Measurements from ENCODE around the gene SCAMP3. TPM values are rescaled to one million over a fixed set of nuclear protein-coding genes. Genes with fewer than 3 reads are reported as not detected.

Gene SCAMP3
- polyA plus RNA-seq, 3 donors: 52.3 to 59.5 (median 54.7) TPM

GRCh38 chr1:155208541-155209311 lies 53.4 kb downstream of the SCAMP3 start, which contains the start of gene MTX1:
MTX1 (plus strand) TSS chr1:155208695; CDS start chr1:155208805, 110 bp downstream.
- DNase-seq (ENCODE audit: low read depth in 3 of 3, low spot score in 2 of 3): peak in 2 of 3 donors; percentile 78 to 83

GRCh38 chr1:155207806-155208540 lies 54.2 kb downstream of the SCAMP3 start, which contains the start of gene THBS3:
THBS3 (minus strand) TSS chr1:155207897; CDS start chr1:155207876, 21 bp downstream.
- no peak for DNase-seq (ENCODE audit: low read depth in 3 of 3, low spot score in 2 of 3)

DNA sequence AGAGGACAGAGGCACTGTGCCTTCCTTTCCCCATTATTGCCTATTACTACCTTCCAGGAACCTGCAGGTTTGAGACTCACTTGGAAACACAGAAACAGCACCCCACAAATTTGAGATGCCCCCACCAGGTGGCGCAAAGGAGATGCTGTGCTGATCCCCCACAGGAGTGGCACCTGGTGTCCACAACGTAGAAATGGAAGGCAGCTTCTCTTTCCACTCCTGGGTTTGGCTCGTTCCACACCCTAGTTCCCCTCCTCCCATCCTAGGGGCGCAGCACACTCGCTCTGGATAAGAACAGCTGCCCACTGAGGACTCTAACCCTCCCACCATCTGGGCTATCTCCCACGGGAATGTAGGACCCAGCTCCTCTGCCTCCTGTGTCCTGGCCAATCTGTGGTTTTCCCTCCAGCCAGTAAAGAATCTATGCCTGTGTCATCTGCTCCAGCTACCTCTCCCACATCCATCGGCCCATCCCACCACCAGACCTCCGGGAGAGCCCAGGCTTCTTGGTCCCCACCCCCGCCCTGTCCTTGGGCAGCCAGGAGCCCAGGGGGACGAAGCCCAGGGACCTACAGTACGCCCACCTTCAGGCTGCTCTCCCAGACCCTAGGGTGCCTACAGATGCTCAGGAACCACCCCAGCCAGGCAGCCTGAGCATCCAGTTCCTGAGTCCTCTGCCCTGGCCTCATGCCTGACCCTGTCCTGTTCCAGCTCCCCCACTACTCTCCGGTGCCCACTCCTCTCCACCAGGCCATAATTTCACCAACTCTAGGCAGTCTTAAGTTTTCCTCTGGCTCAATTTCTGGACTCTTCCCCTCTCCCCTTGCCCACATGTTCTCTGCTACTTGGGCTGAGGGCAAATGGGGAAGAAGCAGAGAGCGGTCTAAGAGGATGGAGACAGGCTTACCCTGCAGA lies 55.0 kb downstream of the SCAMP3 start:
- peak in 1 of 3 donors; percentile 61 for DNase-seq (ENCODE audit: low read depth in 3 of 3, low spot score in 2 of 3)

Other genes with a start within 250 kb of the SCAMP3 start
- 1 to 10 TPM in 2 of 3 donors, under 1 TPM in 1; 0.85 to 1.3 (median 1.3) TPM for gene DCST2, start 228.6 kb downstream of the SCAMP3 start, polyA plus RNA-seq (ENCODE audit: insufficient read length in 3 of 3)
- under 1 TPM; 0.21 to 0.29 (median 0.28) TPM for gene DCST1, start 228.5 kb downstream of the SCAMP3 start, polyA plus RNA-seq (ENCODE audit: insufficient read length in 3 of 3)
- gene ADAM15, start 211.0 kb downstream of the SCAMP3 start, polyA plus RNA-seq (ENCODE audit: insufficient read length in 3 of 3): 10 to 100 TPM; 36.5 to 37.6 (median 36.8) TPM
- 10 to 100 TPM; 18.0 to 20.3 (median 18.5) TPM for gene EFNA4, start 198.6 kb downstream of the SCAMP3 start, polyA plus RNA-seq (ENCODE audit: insufficient read length in 3 of 3)
- gene EFNA3, start 183.5 kb downstream of the SCAMP3 start, polyA plus RNA-seq (ENCODE audit: insufficient read length in 3 of 3): 1 to 10 TPM; 4.8 to 6.5 (median 6.1) TPM
- 10 to 100 TPM; 68.2 to 78.3 (median 74.4) TPM for gene EFNA1, start 134.5 kb downstream of the SCAMP3 start, polyA plus RNA-seq (ENCODE audit: insufficient read length in 3 of 3)
- gene SLC50A1, start 126.5 kb downstream of the SCAMP3 start, polyA plus RNA-seq (ENCODE audit: insufficient read length in 3 of 3): 10 to 100 TPM; 52.9 to 57.0 (median 55.8) TPM
- 10 to 100 TPM; 26.4 to 36.9 (median 33.0) TPM for gene DPM3, start 121.8 kb downstream of the SCAMP3 start, polyA plus RNA-seq (ENCODE audit: insufficient read length in 3 of 3)
- 100 to 1,000 TPM; 140 to 153 (median 152) TPM for gene KRTCAP2, start 89.1 kb downstream of the SCAMP3 start, polyA plus RNA-seq (ENCODE audit: insufficient read length in 3 of 3)
- 1 to 10 TPM; 2.4 to 2.9 (median 2.9) TPM for gene TRIM46, start 88.5 kb downstream of the SCAMP3 start, polyA plus RNA-seq (ENCODE audit: insufficient read length in 3 of 3)
- gene THBS3, start 54.5 kb downstream of the SCAMP3 start, polyA plus RNA-seq (ENCODE audit: insufficient read length in 3 of 3): 10 to 100 TPM; 29.3 to 34.9 (median 31.9) TPM
- 10 to 100 TPM; 40.0 to 44.2 (median 42.2) TPM for gene MTX1, start 53.7 kb downstream of the SCAMP3 start, polyA plus RNA-seq (ENCODE audit: insufficient read length in 3 of 3)
- 10 to 100 TPM; 18.0 to 21.5 (median 19.3) TPM for gene ENTREP3, start 6.9 kb downstream of the SCAMP3 start, polyA plus RNA-seq (ENCODE audit: insufficient read length in 3 of 3)
- 10 to 100 TPM; 61.3 to 68.7 (median 64.7) TPM for gene CLK2, start 11.1 kb upstream of the SCAMP3 start, polyA plus RNA-seq (ENCODE audit: insufficient read length in 3 of 3)
- 1 to 10 TPM; 6.8 to 9.3 (median 9.0) TPM for gene HCN3, start 15.1 kb upstream of the SCAMP3 start, polyA plus RNA-seq (ENCODE audit: insufficient read length in 3 of 3)
- gene PKLR, start 39.1 kb upstream of the SCAMP3 start, polyA plus RNA-seq (ENCODE audit: insufficient read length in 3 of 3): 1 to 10 TPM; 5.4 to 9.6 (median 9.4) TPM
- gene FDPS, start 46.5 kb upstream of the SCAMP3 start, polyA plus RNA-seq (ENCODE audit: insufficient read length in 3 of 3): 100 to 1,000 TPM; 171 to 181 (median 178) TPM
- 10 to 100 TPM; 27.7 to 34.0 (median 29.9) TPM for gene RUSC1, start 58.5 kb upstream of the SCAMP3 start, polyA plus RNA-seq (ENCODE audit: insufficient read length in 3 of 3)